Pancreas (tissue), 10 donors: ENCODE results near the gene OPN1SW. TPM values are rescaled to one million over a fixed set of nuclear protein-coding genes. Genes with fewer than 3 reads are reported as not detected.

ENCODE experiments used
- ATAC-seq, 4 donors: fragments of 200-7000 bp; cut with Tn5 transposase; one replicate each; pipeline versions ENCODE4 v1.8.0 to v1.9.1; 2020; ENCODE audit warnings: mild to moderate bottlenecking in 4 of 4, moderate library complexity in 4 of 4
- DNase-seq, 6 donors: peaks; one replicate each; pipeline ENCODE4 v3.0.0-alpha.2; 2020
- FAIRE-seq: peaks from 2 replicates; lab custom pipeline; 2012; peaks lifted over from hg19 to GRCh38; lab: Jason Lieb, UNC
- H3K27ac ChIP-seq, 4 donors: fragments of 200-600 bp; sonication (generic); 1 replicate in 3 of 4; 2 replicates in 1 of 4; pipeline versions ENCODE4 v1.5.0 to v1.8.0; 2020
- H3K27me3 ChIP-seq, 4 donors: fragments of 200-600 bp; one replicate each; pipeline ENCODE4 v1.8.0; 2021
- H3K36me3 ChIP-seq, 3 donors: fragments of 200-600 bp; sonication (generic) in 1 of 3; one replicate each; pipeline versions ENCODE4 v1.5.0 to v1.8.0; 2020 to 2021
- H3K4me1 ChIP-seq, 3 donors: fragments of 200-600 bp; one replicate each; pipeline ENCODE4 v1.8.0; 2021
- H3K4me3 ChIP-seq, 4 donors: fragments of 200-600 bp; sonication (generic) in 2 of 4; one replicate each; pipeline versions ENCODE4 v1.5.0 to v1.8.0; 2020 to 2021
- H3K9me3 ChIP-seq, 4 donors: fragments of 200-600 bp; one replicate each; pipeline ENCODE4 v1.8.0; 2021
- WGBS, 2 donors: extraction: QIAGEN DNeasy Blood & Tissue Kit; methylation state at CpG; one replicate each; pipeline ENCODE4 v1.1.7; 2013; 5-methylcytosine and 5-hydroxymethylcytosine counted together
- intact Hi-C, 3 donors: fragments of 100-400 bp; cut with DNase I; formaldehyde crosslinking; loops; one replicate each; pipeline versions ENCODE4 v1.11.1 to v1.14.2; 2022
- polyA plus RNA-seq, 2 donors: library from polyadenylated mRNA; stranded (reverse); fragments of 200-250 nt; gene quantifications; one replicate each; pipeline ENCODE4 v1.2.3, GENCODE V29; 2013
- total RNA-seq, 6 donors: library from RNA; stranded (reverse); fragmentation: NEBNext Ultra II Directional in 4 of 6; extraction: Animal tissue kit (Norgen Biotek cat#: 25700) in 4 of 6; gene quantifications; one replicate each; pipeline versions ENCODE4 v1.2.1 to v1.2.4, GENCODE V29; 2021 to 2023
- TF ChIP-seq, protein P1 (sequence below), 4 donors: fragments of 200-600 bp; sonication (generic) in 3 of 4; IDR thresholded peaks; one replicate each; pipeline versions ENCODE4 v1.5.0 to v1.8.0; 2021; ENCODE audit warnings: antibody characterized with exemption in 4 of 4
- donor health status: healthy with polysubstance abuse.
- donor health status: DM: no; HTN: no; CAD: no; lungs with moderate emphysema.
- donor health status: DM: no; HTN: no; CAD: no.
- donor health status: control.
- donor health status: control.
- donor health status: Bipolar disorder and iron deficiency.
- donor health status: DM: yes; HTN: yes; CAD: no.
- donor health status: DM: no; HTN: no; CAD: no.
- donor health status: DM: no; HTN: no; CAD: no.
- donor health status: DM: yes; HTN: yes; CAD: no.

OPN1SW gene
- total and polyA plus RNA-seq, 8 donors, result not detected

DNA sequence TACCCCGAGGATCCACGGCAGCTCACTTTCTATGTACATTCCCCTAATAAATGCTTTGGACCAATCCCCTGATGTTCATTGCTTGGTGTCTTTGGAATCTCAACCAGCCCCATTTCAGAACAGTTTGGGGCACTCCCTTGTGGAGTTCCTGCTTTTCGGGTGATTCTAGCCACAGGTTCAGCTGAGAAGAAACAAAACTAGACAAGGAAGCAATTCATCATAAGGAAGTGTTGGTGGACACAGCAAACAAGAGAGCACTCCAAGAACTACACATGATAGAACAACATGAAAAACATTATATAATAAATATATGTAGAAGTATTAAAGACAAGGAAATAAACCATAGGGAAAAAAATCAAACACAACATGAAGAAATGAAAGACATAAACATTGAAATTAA, 10.1 kb upstream of the OPN1SW start:
- Histone ChIP-seq H3K36me3 (no peaks in the 10 kb centered on the region), H3K4me1 (no peaks in the 10 kb centered on the region), H3K27me3 (no peaks in the 10 kb centered on the region), H3K9me3 (no peaks in the 10 kb centered on the region), H3K4me3 (no peak overlapping the region), H3K27ac (no peak overlapping the region)
- intact Hi-C loops, result no loop called here
- FAIRE-seq, result no peak
- DNase-seq, result no peak
- 79 to 89% methylated on average over 3 of the region's 3 CpGs for WGBS, 2 donors
- TF ChIP-seq, protein P1, sequence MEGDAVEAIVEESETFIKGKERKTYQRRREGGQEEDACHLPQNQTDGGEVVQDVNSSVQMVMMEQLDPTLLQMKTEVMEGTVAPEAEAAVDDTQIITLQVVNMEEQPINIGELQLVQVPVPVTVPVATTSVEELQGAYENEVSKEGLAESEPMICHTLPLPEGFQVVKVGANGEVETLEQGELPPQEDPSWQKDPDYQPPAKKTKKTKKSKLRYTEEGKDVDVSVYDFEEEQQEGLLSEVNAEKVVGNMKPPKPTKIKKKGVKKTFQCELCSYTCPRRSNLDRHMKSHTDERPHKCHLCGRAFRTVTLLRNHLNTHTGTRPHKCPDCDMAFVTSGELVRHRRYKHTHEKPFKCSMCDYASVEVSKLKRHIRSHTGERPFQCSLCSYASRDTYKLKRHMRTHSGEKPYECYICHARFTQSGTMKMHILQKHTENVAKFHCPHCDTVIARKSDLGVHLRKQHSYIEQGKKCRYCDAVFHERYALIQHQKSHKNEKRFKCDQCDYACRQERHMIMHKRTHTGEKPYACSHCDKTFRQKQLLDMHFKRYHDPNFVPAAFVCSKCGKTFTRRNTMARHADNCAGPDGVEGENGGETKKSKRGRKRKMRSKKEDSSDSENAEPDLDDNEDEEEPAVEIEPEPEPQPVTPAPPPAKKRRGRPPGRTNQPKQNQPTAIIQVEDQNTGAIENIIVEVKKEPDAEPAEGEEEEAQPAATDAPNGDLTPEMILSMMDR (IDR thresholded peaks at IDR 0.05), result no peak
- no peak for ATAC-seq

DNA sequence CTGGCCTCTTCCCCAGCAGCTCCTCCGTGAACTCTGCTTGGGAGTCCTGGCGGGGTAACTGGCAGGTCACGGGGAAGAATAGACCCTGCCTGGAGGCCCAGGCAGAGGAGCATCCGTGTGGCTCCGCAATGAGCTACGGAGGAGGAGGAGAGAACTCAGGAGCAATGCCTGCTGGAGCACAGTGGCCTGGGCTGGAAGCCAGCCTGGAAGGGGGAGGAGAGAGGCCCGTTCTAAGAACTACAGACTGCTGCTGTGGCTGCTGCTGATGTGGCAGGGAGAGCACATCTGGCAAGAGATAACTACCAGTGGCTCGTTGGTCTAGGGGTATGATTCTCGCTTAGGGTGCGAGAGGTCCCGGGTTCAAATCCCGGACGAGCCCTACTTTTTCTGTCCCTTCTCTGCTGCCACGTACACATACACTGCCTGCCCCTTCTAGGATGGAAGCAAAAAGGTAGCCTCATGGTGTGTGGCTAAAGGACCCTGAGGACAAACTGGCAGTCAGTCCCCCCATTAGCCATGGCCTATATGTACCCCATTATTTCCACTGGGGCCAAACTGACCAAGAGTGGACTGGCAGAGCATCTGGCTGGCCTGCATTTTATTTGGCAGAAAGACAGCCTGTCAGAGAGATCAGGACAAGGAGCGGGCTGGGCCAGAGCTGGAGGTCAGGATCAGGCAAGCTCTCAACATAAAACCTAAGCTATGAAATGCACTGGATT, 7.7 kb upstream of the OPN1SW start:
- ATAC-seq (peak in 3 of 4 donors; percentile 51 to 73 (median 51)), DNase-seq (peak in 1 of 6 donors; percentile 34), FAIRE-seq (no peak)

DNA sequence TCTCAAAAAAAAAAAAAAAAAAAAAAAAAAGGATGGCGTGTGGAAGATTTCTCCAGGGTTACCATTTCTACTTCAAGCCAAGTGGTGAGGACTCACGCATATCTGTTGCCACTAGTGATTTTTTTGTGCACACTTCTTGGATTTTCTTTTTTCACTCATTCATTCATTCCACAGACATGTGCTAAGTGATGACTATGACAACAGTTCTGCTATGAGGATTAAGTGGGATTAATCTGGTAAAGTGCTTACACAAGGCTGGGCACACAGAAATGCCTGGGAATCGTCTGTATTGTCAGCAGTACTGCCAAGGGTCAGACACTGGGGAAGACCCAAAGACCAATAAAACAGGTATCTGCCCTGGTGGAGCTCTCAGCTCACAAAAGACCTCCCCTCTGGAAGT, 6.3 kb upstream of the OPN1SW start:
- Histone ChIP-seq H3K27ac (no peak overlapping the region), H3K4me1 (no peaks in the 10 kb centered on the region), H3K9me3 (no peaks in the 10 kb centered on the region), H3K36me3 (no peaks in the 10 kb centered on the region), H3K27me3 (no peaks in the 10 kb centered on the region), H3K4me3 (no peak overlapping the region)
- ATAC-seq (no peak), FAIRE-seq (no peak), DNase-seq (no peak)
- 58 to 73% methylated on average over 3 of the region's 3 CpGs for WGBS, 2 donors
- intact Hi-C loops, result no loop called here
- TF ChIP-seq, protein P1 (IDR thresholded peaks at IDR 0.05), result no peak

More for the DNA sequence above, 7.7 kb upstream of the OPN1SW start:
- no peak overlapping the region for H3K4me3 ChIP-seq
- TF ChIP-seq, protein P1 (IDR thresholded peaks at IDR 0.05), result no peak
- H3K36me3 ChIP-seq, result no peaks in the 10 kb centered on the region
- H3K27ac ChIP-seq, result no peak overlapping the region
- intact Hi-C loops, result no loop called here
- 52 to 57% methylated on average over 15 of the region's 15 CpGs for WGBS, 2 donors
- H3K27me3 ChIP-seq, result no peaks in the 10 kb centered on the region
- H3K9me3 ChIP-seq, result no peaks in the 10 kb centered on the region
- no peaks in the 10 kb centered on the region for H3K4me1 ChIP-seq

DNA sequence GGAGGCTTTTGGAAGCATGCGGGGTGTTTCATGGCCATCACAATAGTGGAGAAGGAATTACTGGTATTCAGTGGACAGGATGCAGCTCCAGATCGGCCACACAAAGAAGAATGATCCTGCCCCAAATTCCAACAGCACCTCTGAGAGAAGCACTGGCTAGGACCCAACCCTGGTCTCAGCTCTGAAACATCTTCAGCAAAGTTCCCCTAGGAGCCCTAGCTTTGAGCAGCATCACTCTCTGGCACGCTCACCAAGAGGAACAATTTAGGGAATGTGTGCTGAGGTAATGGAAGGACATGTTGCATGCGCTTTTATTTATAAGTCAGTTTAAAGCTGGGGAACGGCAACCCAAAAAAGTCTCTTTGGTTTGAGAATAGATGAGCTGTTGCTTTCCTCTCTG, 5.5 kb upstream of the OPN1SW start:
- Histone ChIP-seq H3K4me3 (no peak overlapping the region), H3K36me3 (no peaks in the 10 kb centered on the region), H3K9me3 (no peaks in the 10 kb centered on the region), H3K27ac (no peak overlapping the region), H3K27me3 (no peaks in the 10 kb centered on the region), H3K4me1 (no peaks in the 10 kb centered on the region)
- TF ChIP-seq, protein P1 (IDR thresholded peaks at IDR 0.05), result no peak
- FAIRE-seq, result no peak
- DNase-seq, result no peak
- WGBS, 2 donors, result 86 to 91% methylated on average over 5 of the region's 5 CpGs
- intact Hi-C loops, result no loop called here
- no peak for ATAC-seq

DNA sequence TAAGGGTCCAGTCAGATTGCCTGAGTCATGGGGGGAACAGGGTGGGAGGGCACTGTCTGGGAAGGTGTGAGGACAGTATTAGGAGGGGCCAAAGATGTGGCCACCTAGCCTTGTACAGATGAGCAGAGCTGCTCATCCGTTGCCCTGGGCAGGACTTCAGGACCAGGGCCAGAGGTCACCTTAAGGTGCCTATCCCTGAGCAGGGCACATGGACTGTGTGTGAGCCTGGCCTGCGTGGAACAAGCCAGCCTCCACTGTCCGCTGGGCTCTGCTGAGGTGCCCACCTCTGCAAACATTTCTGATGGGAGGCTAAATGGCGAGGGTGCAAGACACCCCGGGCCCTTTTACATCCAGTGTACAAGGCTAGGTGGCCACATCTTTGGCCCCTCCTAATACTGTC, 3.4 kb upstream of the OPN1SW start:
- no peak for FAIRE-seq
- no peaks in the 10 kb centered on the region for H3K4me1 ChIP-seq
- TF ChIP-seq, protein P1 (IDR thresholded peaks at IDR 0.05), result no peak

More for the DNA sequence above, 3.4 kb upstream of the OPN1SW start:
- intact Hi-C loops, result no loop called here
- no peaks in the 10 kb centered on the region for H3K9me3 ChIP-seq
- no peaks in the 10 kb centered on the region for H3K36me3 ChIP-seq
- no peak overlapping the region for H3K4me3 ChIP-seq
- DNase-seq, result no peak
- H3K27ac ChIP-seq, result no peak overlapping the region
- WGBS, 2 donors, result 94 to 97% methylated on average over 5 of the region's 5 CpGs
- ATAC-seq, result no peak
- no peaks in the 10 kb centered on the region for H3K27me3 ChIP-seq
